SW 1271 (cell line): ENCODE results near the gene FOXO6.

ENCODE experiments used
- DNase-seq, 2 experiments: peaks; one replicate each; lab custom pipeline; 2025; lab: John Stamatoyannopoulos, UW

The FOXO6 gene

DNA sequence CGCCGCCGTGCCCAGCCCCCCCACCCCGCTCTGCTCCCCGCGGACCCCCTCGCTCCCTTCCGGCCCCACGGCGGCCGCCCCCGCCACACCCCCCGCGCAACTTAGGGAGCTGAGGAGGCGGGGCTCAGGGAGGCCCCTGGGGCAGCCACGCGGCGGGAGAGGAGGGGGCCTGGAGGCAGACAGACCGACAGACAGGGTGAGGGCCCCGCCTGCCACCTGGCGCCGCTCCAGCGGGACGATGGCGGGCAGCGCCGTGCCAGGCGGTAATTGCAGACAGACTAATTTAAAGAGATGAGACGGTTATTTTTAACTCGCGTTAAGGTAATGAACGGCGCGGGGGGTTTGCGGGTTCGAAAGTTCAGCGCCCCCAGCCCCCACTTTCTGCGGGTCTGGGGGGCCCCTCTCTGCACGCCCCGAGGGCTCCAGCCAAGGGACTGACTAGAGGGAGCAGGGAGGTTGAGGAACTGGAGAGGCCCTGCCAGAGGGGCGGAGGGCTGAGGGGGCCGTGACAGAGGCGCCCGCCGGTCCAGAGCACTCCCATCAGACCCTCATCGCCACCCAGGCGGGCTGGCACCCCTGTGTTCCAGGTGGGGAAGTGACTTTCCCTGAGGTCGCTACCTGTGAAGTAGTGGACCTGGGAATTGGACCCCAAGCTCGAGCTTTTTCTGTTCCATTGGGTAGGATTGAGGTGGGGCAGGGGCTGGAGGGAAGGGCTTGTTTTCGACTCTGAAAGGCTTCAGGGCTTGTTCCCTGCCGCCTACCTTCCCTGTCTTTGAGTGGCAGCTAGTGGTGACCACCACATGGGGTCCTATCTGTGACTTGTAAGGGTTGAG is 5.4 kb downstream of the FOXO6 start:
- no peak for DNase-seq

DNA sequence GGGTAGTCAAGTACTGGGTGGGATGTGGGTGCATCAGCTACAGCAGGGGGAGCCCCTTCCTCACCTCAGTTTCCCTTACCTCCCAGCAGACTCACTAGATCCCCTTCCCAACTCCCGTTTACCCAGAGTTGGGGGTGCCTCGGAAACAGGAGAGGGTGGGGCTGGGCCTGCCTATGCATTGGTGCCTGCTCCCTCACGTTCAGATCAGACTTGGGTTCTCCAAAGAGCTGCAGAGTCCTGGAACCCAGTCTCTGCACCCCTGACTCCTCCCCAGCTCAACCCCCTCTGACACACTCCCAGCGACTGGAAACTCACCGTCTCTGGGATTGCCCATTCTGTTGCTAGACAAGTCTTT is 6.0 kb downstream of the FOXO6 start:
- DNase-seq = no peak

DNA sequence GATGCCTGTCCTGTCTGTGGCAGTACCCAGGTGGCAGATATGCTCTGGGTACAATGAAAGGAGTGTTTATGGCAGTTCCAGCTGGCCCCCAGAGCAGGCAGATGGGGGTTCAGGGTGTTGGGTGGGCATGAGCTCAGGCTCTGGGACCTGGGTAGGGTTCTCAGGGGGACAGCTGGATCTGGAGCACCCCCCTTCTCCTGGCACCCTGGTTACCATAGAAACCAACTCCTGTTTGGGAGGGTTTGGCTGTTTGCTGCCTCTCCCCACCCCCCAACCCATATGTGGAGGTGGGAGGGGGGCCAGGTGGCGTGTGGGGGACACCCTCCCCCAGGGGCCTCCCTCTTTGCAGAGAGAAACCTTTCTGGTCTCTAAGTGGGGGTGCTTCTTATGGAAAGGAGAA is 7.1 kb downstream of the FOXO6 start:
- DNase-seq = no peak

DNA sequence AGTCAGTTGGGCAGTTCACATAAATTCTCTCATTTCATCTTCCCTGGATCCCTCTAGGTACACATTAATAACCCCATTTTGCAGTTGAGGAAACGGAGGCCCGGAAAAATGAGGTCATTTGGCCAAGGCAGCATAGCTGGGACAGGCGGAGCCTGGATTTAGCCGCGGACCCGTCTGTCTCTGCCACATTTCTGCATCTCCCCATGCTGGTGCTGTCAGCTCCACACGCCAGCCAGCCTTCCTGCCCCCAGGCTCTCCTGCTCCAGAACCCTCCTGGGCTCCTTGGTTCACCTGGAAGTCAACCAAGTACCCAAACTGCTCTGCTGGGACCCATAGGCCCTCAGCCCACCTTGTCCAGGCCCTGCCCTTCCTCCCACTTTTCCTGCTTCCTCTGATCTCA is 7.6 kb downstream of the FOXO6 start:
- DNase-seq = no peak

DNA sequence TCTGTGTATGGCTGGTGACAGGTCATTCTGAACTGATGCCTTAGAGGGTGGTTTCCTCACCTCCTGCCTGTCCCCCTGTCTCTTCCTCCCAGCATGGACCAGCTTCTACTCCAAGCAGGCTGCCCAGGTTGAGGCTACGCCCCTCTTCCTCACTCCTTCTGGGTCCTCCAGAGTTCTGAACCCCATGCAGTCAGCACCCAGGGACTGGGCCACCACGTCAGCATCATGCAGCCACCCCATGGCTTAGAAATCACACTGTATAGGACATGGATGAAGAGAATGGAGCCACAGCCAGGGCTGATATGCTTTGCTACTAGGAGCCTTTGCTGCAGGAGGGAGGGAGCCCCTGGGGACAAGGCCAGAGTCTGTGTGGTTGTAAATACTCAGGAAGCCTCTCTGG is 8.3 kb downstream of the FOXO6 start:
- no peak for DNase-seq

DNA sequence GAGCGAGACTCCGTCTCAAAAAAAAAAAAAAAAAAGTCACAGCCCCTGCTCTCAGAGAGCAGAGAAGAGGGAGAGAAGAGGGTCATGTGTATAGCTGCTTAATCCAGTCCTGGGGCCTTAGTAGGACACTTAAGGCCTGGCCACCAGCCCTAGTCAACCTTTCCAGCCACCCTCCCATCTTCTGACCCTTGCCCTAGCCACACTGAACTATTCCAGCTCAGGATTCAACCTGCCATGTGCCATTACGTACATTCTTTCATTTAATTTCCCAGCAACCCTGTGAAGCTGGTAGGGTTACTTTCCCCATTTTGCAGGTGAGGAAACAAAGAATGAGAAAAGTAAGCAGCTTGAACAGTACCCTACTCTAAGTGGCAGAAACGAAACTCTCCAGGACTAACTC is 9.0 kb downstream of the FOXO6 start:
- no peak for DNase-seq

DNA sequence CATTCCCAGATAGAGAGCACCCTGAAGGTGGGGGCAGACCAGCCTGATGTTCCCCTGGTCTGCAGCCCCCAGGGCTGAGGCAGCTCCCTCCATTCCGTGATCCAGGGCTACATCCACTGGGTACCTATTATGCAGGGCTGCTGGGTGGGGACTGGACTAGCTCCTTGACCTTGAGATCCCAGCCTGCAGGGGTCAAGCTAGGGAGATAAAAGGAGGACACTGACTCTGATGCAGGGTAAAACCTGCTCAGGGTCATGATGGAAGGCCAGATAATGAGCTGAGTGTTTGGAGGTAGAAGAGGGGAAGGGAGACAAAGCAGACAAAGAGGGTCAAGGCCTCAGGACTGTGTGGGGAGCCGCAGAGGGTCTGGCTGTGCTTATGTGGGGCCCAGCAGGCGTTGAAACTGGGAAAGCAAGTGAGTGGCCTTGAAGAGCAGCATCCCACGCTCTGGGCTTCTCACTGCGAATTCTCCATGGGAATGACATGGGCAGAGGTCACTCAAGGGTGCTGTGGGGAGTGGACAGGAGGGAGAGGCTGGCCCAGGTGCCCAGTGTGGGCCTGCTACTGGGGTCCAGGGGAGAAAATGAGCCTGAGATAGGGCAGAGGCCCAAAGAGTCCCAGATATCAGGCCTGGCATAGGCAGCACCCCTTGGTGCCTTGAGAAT is 9.7 kb downstream of the FOXO6 start:
- DNase-seq = no peak

DNA sequence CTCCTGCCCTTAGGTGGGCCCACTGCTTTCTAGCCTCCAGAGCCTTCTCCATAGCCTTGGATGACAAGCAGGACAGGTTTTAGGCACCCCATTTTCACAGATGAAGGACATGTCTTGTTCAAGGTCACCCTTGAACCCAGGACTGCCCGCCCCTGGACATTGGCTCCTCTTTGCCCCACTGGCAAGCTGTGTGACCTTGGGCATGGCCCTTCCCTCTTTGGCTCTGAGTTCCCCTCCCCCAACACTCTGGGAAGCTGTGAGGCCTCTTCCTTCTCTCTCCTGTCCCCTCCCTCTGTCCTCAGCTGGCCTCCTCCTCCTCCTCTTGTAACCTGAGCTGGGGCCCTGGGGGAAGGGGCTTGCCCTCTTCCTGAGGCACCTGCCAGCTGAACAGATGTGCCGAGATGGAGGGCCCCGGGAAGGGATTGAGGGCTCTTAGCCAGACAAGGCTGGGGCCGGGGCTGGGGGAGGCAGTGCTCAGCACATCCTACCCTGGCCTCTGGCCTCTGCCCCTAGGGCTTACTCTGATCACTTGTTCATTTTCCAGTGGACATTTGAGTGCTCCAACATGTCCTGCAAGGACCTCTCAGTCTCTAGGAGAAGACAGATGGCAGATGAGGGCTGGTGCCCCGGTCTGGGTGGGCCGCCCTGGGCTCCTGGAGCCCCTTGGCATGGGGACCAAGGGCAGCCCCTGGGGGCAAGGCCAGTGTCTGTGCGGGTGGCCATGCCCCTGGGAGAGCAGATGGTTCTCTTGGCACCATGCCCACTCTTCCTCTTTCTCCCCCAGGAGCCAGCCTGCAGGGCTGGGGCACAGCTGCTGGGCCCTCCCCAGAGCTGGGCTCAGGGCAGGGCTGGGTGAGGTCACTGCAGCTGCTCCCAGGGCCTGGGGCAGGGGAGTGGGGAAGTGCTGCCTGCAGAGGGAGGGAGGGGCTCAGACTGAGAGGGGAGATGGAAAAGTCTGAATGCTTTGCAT is 10.7 kb downstream of the FOXO6 start:
- no peak for DNase-seq

DNA sequence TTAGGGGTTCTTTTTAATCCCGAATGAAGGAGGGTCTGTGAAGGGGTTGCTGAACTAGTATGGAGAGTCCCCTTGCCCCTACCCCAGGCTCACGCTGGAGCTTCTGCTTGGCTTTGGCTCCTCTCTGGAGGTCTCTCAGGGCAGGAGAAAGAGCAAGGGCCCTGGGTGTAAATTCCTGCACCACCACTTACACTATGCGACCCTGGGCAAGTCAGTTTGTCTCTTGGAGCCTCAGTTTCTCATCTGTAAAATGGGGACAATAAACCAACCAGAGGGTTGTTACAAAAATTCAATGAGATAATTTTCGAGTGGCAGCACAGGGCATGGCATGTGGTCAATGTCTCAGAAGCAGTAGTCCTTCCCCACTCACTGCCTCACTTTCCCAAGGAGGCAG is 11.4 kb downstream of the FOXO6 start:
- DNase-seq = no peak

DNA sequence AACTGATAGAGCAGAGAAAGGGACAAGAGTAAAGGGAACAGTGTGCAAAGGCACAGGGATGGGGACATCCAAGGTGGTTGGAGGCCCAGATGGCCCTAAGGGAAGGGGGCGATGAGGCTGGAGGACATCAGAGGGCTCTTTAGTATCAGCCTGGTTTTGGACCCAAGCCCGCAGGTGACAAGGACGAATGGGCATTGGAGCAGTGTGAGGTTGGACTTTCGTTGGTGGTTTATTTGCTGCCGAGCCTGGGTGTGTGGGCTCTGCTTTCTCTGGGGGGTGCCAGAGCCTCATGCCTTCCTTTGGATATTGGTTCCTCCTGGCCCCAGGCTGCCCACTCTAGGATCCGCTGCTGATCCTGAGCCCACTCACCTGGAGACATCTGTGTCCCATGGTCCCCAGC is 12.1 kb downstream of the FOXO6 start:
- no peak for DNase-seq

DNA sequence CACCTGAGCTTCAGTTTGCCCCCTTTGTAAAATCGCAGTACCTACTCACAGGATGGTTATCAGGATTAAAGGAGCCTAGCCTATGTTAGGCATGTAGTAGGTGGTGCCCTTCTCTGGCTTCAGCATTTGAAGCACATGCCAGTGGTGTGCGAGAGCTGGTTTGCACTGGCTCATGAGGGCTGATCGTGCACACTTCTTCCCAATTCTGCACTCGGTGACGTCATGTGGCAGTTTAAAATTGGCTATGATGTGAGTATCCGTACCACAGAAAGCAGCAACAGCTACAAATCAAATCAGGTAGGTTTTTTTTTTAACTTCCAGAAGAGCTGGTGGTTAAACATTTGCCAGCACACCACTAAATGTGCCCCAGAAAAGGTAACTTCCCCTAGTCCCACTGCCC is 13.5 kb downstream of the FOXO6 start:
- no peak for DNase-seq

DNA sequence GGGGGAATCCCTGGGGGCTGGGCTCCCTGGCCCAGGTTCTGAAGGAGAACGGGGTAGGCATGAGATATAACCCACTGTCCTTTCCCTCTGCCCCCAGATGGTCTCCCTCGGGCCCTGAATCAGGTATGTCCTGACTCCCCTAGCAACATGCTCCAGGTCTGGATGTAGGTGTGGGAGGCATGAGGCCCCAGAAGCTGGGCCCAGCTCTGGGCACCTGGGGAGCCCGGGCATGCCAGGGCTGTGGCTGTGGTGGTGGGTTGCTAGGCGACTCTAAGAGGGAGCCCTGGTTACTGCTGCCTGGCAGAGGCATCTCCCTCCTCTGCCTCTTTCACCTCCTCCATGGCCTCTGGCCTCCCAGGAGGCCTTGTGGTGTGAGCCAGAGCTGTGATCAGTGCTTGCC is 16.2 kb downstream of the FOXO6 start:
- no peak for DNase-seq

DNA sequence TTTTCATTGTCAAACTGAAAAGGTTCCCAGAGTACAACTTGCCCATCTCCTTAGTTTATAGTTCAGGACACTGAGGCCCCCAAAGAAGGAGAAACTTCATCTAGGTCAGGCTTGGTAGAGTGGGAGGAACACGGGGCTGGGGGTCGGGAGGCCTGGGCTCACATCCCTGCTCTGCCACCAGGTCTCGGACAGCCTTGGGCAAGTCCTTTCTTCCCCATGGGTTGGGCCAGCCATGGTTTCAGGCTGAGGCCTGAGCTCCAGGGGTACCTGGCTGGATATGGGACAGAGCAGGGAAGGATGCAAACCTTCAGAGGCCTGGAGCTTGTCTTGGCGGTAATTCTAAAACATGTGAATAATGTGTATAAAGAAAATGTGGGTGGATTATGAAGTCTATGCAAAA is 17.0 kb downstream of the FOXO6 start:
- DNase-seq = no peak

DNA sequence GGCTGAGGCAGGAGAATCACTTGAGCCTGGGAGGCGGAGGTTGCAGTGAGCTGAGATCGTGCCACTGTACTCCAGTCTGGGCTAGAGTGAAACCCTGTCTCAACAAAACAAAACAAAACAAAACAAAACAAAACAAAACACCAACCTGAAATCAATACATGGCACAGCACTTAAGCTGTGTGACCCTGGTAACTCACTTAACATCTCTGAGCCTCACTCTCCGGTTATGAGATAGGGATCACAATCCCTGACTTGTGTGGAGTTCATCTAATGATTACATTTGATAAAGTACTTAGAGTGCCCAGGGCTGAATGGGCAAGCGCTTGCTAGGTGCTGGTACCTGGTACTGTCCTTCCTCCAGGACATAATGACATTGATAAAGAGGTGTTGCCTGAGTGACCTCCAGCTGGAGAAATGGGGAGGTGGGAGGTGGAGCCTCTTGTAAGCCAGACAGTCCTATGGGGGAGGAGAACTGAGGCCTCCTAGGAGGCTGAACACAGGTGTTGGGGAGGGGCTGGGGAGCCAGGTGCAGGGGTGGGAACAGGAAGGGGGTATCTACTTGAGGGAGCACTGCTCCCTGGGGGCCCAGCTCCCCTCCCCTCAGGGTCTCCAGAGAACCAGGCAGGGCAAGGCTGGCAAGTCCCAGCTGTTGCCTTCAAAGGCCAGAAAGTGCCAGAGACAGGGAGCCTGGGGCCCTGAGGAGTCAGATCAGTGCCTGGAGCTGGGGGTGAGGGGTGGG is 17.9 kb downstream of the FOXO6 start:
- no peak for DNase-seq

DNA sequence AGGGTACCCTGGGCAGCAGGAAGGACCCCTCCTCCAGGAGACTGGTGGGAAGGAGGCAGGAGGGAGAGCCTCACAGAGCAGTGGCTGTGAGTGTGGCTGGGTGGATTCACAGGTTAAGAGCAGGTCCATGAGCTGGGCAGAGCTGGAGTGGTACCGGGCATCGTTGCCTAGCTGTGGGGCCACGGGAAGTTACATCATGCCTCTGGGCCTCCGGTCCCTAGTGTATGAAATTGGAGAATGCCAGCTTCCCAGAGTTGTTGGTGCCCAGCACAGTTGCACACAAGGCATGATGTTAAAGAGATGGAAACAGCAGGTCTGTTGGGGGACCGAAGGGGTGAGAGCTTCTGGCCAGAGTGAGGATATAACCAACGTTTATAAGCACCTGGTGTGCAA is 18.5 kb downstream of the FOXO6 start:
- no peak for DNase-seq

DNA sequence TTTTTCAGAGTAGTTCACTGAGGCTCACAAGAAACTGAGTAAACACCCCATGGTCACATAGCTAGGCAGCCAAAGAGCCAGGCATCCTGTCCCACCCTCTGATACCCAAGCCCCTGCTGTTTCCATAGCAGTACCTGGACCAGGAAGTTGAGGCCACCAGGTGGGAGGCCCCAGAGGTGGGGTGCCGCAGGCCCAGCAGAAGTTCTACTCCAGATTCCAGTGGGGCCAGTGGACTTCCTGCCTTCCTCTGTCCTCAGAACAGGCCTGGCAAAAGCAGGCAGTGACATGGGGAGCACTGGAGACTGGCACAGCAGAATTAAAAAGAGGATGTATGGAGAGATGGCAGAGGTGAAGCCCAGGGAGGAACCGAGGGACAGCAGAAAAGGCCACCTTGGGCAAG is 19.0 kb downstream of the FOXO6 start:
- no peak for DNase-seq

DNA sequence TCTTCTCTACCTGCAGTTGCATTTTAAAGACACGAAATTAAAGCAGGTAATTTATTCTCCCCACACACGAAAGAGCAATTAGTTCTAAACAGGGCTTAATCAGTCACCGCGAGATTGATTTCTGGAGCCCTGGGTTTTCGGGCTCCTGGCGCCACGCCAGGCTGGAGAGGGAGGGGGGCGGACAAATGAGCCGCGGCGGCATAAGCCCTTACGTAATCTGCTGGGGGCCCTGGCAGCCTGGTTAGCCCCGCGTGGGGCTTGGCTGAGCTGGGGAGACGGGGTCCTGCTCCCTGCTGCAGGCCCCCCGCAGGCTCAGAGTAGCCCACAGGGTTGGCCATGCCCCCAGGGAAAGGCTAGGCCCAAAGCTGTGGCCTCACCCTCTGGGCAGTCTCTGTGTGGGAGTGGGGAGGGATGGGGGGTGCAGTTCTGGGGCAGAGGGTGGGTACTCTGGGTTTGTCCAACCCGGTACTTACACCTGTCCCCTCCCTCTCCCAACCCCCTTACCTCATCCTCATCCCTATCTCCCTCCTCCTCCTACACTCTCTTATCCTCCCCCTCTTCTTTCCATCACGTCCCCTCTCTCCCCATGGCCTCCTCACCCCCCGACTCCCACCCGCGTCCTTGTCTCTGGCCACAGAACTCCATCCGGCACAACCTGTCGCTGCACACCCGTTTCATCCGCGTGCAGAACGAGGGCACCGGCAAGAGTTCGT is 19.9 kb downstream of the FOXO6 start:
- DNase-seq = peak in 1 of 2 experiments; percentile 29

DNA sequence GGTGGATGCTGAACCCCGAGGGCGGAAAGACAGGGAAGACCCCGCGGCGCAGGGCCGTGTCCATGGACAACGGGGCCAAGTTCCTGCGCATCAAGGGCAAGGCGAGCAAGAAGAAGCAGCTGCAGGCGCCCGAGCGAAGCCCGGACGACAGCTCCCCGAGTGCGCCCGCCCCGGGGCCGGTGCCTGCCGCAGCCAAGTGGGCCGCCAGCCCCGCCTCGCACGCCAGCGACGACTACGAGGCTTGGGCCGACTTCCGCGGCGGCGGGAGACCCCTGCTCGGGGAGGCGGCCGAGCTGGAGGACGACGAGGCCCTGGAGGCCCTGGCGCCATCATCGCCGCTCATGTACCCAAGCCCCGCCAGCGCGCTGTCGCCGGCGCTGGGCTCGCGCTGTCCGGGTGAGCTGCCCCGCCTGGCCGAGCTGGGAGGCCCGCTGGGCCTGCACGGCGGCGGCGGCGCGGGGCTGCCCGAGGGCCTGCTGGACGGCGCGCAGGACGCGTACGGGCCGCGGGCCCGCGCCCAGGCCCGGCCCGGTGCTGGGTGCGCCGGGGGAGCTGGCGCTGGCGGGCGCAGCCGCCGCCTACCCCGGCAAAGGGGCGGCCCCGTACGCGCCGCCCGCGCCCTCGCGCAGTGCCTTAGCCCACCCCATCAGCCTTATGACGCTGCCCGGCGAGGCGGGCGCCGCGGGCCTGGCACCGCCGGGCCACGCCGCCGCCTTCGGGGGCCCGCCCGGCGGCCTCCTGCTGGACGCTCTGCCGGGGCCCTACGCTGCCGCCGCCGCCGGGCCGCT is 20.7 kb downstream of the FOXO6 start:
- DNase-seq = peak in 1 of 2 experiments; percentile 68

DNA sequence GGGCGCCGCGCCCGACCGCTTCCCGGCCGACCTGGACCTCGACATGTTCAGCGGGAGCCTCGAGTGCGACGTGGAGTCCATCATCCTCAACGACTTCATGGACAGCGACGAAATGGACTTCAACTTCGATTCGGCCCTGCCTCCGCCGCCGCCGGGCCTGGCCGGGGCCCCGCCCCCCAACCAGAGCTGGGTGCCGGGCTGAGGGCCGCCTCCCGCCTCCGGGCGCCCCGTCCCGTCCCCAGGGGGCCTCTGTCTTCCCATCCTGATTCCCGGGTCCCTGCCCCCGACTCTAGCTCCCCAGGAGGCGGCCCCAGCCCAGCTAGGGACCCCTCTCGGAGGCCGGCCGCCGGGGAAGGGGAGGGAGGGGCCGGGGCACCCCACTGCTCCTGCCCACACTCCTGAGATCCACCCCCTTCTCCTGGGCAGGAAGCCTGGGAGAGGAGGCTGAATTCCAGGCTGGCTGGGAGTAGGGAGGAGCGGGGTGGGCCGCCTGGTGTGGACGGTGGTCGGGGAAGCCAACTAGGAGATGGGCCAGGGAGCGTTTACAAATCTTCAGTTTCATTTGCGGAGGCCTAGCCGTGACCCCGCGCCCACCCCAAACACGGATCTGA is 21.4 kb downstream of the FOXO6 start:
- peak; percentile 44 to 68 for DNase-seq
